GM10266 (cell line): ENCODE data around the gene KLK15.

Experiments
- DNase-seq: peaks from one replicate; pipeline ENCODE4 v3.0.0; 2012; ENCODE audit errors: extremely low spot score
- CTCF ChIP-seq: IDR thresholded peaks from 2 replicates; pipeline ENCODE4 v1.5.1; 2012; ENCODE audit warnings: mild to moderate bottlenecking, low read depth; ENCODE audit not compliant: control insufficient read depth, insufficient read depth; ENCODE audit errors: missing control alignments

Gene KLK15

GRCh38 chr19:50843205-50843604, 9.8 kb upstream of the KLK15 start:
- no peak for DNase-seq
- no peak for TF ChIP-seq CTCF

- DNase-seq: no peak
- TF ChIP-seq CTCF: no peak
Measured at GRCh38 chr19:50842130-50842529, 8.8 kb upstream of the KLK15 start.

- no peak for DNase-seq
- TF ChIP-seq CTCF: no peak
Measured at GRCh38 chr19:50839712-50840655, 6.6 kb upstream of the KLK15 start.

GRCh38 chr19:50838239-50838638, 4.9 kb upstream of the KLK15 start:
- TF ChIP-seq CTCF: peak; percentile 63
- DNase-seq: peak; percentile 71

GRCh38 chr19:50837300-50837699, 3.9 kb upstream of the KLK15 start:
- no peak for DNase-seq
- TF ChIP-seq CTCF: no peak

- no peak for TF ChIP-seq CTCF
- DNase-seq: no peak
Measured at GRCh38 chr19:50836543-50837195, 3.3 kb upstream of the KLK15 start.

- TF ChIP-seq CTCF: peak; percentile 29
- peak; percentile 92 for DNase-seq
Measured at GRCh38 chr19:50835785-50836542, 2.6 kb upstream of the KLK15 start.
